ENCODE results near the gene SEL1L2. TPM values are rescaled to one million over a fixed set of nuclear protein-coding genes. Genes with fewer than 3 reads are reported as not detected.

SEL1L2 gene
- total RNA-seq, 1 experiment from 2014 or later = not detected

DNA sequence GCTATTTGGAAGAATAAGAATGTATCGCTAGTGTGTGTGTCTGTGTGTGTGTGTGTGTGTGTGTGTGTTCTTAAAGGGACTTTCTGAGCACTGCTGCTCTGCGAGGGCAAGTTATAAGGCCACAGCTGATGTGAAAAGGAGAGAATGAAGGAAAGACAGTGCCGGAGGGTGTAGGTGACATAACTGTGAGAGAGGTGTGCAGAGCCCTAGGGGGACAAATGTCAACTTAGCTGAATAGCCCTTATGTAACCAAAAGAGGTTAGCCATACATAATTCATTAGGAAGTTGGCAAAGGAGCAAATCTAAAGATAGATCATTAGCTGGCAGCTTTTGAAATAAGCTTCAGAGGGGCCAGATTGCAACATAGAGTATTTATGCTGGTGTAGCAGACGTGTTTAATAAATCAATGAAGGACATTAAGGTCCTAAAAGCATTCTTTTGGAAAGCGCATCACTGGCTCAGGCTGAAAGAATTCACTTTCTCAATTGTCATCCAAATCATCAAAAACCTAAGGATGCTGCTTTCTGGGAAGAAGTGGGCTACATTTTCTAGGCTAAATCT, 124.5 kb downstream of the SEL1L2 start:
- no peak for DNase-seq (ENCODE audit: low read depth)

DNA sequence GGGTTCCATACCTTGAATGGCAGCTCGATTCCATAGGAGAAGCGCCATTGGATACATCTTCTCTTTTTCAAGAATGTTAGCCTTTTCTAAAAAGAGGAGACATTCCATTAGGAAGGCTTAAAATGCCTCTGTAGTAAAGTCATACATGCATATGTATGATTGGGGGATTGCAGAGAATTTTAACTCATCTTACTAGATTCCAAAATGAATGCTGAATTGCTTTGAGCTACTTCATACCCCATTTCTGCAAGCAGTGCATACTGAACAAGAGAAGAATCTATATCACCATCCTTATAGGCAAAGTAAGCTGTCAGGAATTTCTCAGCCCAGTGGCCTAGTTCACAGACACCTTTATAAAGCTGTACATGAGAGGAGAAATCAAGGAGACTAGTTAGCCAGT, 125.3 kb downstream of the SEL1L2 start:
- no peak for DNase-seq (ENCODE audit: low read depth)

DNA sequence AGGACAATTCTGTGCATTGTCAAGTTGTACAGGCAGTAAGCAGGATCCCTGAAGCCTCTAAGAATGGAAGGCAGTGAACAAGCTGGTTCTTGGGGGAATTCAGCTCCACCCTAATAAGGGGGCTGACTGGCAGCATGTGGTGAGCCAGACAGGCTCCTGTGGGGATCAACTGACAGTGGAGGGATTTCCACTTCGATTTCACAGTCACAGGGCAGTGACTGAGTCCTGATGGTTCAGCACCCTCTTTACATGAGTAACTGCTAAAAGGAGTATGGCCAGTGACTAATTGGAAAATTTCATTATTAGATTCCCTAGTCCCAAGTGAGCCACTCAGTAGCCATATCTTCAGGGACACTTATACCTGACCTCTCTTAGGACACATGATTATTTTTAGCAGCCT, 127.2 kb downstream of the SEL1L2 start:
- no peak for DNase-seq (ENCODE audit: low read depth)

DNA sequence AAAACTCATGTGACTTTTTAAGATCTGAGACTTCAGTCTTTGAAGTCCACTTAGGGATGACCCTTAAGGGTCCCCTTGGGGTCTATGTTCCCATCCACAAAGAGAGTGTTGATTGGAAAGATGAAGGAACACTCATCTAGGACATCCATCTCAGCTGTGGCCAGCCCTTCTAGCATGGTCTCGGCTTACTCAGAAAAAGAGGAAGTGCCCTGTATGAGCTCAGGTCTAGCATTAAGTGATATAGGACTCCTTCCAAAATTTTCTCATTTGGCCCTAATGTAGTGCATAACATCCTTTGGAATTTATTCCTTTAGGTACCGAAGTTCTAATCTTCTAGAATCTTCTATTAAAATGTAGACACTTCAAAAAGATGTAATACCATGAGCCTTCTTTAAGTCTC, 128.2 kb downstream of the SEL1L2 start:
- no peak for DNase-seq (ENCODE audit: low read depth)

DNA sequence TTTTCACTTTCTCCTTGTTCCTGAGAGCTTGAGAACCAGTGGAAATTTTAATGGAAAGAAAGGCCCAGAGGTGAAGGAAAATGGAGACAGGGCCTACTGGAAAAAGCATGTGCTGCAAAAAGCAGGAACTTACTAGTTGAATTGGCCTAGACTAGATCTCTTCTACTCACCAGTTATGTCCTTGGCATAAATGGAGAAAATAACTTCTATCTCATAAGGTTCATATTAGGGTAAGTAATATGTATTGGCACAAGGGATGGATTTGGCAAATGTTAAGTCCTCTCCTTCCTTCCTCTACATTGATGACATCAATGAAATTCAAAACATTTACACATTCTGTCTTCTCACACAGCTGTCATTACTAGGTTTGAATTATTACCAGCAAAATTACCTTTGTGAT, 131.5 kb downstream of the SEL1L2 start:
- no peak for DNase-seq (ENCODE audit: low read depth)

DNA sequence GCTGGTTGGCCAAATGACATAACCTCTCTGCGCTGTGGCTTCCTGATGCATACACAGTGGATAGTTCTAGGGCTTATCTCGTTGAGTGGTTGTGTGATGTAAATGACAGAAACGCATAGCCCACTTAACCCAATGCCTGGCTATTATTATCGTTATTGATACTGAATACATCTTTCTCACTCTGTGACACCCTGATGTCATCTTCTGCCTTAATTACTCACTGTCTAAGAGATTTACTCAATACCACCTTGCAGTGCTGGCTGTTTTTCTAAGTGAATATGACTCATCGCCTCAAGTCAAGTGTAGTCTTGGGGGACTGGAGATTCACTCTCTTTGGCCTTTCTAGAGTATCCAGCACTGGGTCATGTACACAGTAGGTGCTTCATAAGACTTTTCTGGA, 132.0 kb downstream of the SEL1L2 start:
- peak; percentile 11 for DNase-seq (ENCODE audit: low read depth)

DNA sequence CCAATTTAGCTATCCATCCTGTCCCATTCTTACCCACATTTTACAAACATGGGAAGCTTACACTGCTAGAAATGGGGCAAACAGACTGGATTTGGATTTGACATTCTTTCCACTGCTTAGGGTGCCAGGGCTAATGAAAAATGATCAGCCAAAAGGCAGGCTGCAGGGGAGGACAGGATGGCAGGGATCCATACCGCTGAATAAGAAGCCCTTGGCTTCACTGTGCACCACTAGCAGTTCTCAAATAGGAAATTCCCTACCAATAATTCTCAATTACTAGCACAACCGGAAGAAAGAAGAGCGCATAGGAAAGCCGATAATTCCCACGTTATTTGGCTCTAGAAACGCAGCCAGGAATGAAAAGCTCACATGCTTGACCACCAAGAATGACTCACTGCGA, 132.5 kb downstream of the SEL1L2 start:
- DNase-seq (ENCODE audit: low read depth) = no peak

DNA sequence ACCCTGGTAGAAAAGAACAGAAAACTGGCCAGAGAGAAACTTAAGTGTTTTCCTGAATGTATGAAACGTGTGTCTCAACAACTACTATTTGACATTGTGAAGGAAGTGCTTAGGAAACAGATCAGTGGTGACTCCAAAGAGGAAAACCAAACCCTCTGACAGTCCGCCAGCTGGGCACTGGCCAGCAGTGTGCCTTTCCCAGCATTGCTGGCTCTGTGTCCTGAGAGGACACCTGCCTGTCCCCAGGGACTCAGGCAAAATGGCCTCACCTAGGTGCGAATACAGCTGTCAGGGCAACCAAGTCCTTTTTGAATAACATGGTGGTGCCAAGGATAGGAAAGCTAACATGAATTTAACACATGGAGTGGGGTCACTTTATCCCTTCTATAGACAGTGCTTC, 133.1 kb downstream of the SEL1L2 start:
- peak; percentile 7 for DNase-seq (ENCODE audit: low read depth)

DNA sequence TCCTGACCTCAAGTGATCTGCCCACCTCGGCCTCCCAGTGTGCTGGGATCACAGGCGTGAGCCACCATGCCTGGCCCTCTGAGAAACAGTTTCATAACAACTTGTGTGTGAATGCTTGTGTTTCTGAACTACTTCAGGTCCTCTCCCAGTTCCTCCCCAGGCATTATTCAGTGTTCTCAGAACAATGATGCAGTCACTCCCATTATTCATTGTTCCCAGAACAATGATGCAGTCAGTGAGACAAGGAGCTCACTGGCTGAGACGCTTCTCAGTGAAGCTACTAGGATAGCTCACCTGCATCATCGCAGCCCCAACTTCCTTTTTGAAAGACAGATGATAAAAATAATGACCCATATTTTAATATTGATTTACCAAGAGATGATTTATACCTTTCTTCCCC, 134.1 kb downstream of the SEL1L2 start:
- peak; percentile 43 for DNase-seq (ENCODE audit: low read depth)

DNA sequence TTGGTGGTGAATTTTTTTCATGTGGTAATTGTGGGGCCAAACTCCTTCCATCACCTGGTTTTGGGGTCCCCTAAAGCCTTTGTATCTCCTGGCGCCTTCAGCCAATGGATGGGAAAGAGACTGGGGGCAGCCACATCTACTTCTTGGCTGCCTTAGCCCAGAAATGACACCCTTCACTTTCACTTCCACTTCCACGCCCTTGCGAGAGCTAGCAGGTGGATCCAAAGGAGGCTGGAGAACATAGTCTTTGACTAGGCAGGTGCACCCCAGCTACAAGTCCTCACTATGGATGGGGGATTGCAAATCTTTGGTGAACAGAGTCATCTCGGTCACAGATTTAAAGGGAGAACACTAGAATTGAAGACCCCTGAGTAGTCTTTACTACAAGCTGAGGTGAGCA, 134.8 kb downstream of the SEL1L2 start:
- DNase-seq (ENCODE audit: low read depth) = no peak

DNA sequence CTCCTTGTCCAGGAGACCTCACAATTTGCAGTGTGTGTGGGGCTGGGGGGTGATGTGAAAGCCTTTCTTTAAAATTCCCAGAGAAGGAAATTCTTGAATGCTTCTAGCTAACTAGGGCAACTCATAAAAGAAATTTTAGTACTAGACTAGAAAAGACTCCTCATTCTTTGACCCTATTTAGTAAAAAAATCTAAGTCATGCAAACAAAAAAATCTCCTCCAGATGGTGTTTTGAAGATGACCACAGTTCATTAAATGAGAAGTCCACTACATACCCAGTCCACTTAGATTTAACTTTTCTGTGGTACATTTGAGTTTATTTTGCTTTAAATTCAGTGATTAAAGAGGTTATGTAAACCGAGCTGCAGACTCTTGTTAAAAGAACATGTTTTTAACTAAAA, 138.1 kb downstream of the SEL1L2 start:
- DNase-seq (ENCODE audit: low read depth) = no peak

DNA sequence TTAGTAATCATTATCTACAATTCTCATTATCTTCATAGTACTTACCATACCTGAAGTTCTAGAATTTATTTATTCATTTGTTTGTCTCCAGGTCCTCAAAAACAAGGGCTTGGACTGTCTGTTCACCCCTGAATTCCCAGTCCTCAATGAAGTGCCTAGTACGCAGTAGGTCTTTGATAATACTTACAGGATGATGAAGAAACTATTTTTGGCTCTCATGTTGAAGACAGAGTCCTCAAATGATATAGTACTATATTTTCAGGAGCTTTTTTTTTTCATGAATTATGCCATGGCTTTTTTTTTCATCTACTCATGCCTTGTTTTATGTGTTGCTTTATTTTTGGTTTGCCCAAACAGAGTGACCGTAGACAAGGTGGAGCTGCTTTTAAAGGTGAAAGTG, 139.1 kb downstream of the SEL1L2 start:
- no peak for DNase-seq (ENCODE audit: low read depth)

DNA sequence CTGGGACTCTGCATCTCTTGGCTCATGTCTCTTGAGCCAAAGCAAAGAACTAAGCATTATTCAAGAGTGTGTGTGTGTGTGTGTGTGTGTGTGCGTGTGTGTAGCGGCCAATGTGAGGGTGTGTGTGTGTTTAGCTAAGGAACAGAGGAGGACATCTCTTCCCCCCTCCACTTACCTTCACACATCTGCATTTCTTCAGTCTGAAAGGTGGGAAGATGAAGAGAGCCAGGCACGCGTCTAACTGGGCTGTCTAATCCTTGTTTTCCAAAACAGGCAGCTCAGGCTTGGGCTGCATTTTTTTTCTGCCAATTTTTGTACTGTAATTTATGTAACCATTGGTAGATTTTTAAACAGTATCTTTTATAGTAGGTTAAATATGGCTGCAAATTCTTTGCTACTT, 146.1 kb downstream of the SEL1L2 start:
- DNase-seq (ENCODE audit: low read depth) = no peak

DNA sequence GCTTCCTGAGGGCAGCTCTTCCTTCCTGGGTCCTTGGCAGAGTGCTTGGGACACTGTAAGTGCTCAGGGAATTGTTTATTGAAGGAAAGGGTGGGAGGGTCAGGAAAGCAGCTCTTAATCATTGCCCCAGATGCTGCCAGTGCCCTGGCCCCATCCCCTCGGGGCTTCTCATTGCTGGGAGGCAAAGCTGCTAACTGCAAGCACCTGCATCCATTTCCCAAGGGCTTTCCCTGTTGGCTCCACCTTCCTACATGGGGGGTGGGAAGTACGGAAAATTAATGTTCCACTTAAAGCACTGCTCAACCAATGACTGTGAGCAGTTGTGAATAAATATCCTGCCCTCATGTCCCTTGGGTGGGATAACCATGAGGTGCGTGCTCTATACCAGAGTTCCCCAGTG, 149.2 kb downstream of the SEL1L2 start:
- no peak for DNase-seq (ENCODE audit: low read depth)

DNA sequence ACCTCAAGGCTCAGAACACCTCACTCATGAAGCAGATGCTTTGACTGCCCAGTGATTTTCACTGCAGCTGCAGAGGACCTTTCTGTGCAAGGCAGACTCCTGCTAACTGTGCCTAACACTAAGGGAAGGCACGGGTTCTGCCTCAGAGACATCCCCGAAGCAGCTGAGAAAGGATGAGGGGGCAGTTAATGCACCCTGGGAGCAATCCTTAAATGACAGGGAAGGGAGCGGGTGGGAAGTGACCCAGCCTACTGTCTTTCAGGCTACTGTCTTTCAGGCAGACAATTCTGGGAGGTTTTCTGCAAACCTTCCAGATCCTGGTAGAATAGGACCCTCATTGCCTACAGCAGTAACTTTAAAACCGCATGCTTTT, 150.3 kb downstream of the SEL1L2 start:
- DNase-seq (ENCODE audit: low read depth) = no peak

DNA sequence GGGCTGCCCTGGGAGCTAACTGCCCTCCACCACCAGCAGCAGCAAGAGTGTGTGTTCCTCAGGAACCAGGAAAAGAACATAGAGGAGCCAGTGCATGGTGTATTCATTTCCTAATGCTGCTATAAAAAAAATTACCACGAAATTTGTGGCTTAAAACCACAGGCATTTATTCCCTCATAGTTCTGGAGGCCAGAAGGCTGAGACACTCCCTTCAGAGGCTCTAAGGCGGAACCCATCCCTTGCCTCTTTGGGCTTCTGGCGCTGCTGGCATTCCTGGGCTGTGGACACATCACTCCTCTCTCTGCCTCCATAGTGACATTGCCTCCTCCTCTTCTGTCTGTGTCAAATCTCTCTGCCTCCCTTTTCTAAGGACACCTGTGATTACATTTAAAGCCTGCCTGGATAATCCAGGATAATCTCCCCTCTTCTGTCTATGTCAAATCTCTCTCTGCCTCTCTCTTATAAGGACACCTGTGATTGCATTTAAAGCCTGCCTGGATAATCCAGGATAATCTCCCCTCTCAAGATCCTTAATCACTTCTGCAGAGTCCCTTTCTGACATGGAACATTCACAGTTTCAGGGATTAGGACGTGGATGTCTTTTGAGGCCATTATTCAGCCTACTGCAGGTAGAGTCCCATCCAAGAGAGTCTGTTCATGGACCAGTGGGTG, 150.9 kb downstream of the SEL1L2 start:
- DNase-seq (ENCODE audit: low read depth) = peak; percentile 80

DNA sequence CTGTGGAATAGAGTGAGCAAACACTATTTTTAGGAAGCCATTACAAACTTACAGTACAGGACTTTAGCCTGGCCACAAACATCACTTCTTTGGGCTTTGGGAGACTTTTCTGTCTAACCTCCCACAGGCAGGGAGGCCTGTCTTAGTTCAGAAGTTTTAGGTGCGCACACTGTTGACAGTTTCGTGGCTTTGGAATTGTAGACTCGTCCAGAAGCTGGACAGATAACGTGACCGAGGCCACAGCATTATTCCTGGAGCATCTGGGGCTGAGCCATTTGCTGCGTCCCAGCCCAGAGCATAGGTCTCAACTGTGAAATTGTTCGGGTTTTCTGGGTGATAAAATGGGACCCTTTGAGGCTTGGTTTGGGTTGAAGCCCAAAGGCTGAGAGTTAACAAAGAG, 151.8 kb downstream of the SEL1L2 start:
- DNase-seq (ENCODE audit: low read depth) = no peak

DNA sequence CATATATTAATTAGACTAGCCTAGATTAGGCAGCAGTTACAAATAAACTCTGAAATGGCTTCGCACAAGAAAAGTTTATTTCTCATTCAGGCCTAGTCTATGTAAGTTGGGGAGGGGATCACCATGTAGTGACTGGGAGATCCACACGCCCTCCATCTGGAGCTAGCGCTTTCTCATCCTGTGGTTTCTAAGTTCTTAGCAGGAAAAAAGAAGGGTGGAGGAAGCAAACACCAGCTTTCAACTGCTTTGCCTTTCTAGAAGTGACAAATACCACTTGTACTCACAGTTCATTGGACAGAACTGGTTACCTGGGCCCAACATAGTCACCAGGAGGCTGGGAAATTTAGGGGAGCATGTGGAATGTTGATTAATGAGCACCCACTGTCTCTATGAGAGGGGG, 158.9 kb downstream of the SEL1L2 start:
- DNase-seq (ENCODE audit: low read depth) = no peak

DNA sequence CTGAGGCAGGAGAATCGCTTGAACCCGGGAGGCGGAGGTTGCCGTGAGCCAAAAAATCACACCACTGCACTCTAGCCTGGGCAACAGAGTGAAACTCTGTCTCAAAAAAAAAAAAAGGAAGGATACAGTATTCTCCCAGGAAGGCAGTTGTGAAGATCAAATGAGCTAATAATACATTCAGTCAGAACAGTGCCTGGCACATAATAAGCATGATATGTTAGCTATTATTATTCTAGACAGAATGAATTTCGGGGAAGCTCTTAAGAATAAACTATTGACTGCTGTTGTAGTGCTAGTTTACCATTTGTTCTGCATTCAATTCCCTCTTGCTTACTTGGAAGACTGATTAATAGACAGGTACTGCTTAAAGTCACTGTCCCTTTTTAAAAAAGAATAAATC, 164.9 kb downstream of the SEL1L2 start:
- no peak for DNase-seq (ENCODE audit: low read depth)

DNA sequence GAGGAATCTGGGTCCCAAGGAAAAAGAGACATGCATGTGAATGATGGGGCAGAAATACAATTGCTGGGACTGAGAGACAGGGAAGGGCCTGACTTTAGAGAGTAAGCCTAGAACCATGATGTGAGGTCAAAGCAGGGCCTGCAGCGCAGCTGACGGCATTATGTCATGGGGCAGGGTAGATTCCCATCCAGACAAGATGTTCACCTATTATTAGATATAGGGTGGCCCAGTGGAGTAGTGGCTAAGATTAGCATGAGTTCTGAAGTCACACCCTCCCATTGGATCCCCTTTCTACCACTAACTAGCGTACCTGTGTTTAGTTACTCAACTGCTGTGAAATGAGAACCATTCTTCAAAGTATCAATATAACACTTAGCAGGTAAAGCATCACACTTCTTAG, 166.0 kb downstream of the SEL1L2 start:
- no peak for DNase-seq (ENCODE audit: low read depth)

DNA sequence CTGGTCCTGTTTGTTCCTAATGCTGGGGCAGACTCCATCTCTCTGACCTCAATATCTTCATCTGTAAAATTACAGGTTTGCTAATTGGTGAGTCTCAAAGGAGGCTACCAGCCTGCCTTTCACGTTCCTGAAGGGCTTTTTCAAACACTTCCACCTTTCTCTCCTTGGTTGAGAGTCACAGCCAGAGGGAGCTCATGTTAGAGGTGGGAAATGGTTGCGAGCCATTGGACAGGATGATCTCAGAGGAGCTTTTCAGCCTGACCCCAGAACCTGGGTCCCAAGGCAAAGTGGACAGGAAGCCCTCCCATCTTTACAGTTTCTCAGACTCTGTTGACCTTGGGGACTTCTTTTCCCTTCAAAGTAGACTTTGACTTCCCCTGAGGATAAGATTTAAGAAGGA, 168.0 kb downstream of the SEL1L2 start:
- no peak for DNase-seq (ENCODE audit: low read depth)

DNA sequence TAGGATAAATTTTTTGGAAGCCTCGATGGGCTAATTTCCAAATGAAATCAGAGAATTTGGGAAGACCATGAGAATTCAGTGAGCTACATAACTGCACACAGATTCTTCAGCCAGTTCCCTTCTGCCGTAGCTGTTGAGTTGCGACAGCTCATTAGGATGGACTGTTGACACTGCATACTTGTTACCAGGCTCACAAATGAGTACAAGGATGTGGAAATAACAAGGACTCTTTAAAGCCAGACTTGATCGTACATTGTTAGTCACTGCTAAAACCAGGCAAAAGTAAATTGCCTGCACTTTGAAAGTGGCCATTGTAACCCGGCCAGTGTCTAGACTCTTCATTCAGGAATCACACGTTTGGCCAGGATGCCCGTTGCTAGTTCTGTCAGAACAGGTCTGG, 168.5 kb downstream of the SEL1L2 start:
- no peak for DNase-seq (ENCODE audit: low read depth)

DNA sequence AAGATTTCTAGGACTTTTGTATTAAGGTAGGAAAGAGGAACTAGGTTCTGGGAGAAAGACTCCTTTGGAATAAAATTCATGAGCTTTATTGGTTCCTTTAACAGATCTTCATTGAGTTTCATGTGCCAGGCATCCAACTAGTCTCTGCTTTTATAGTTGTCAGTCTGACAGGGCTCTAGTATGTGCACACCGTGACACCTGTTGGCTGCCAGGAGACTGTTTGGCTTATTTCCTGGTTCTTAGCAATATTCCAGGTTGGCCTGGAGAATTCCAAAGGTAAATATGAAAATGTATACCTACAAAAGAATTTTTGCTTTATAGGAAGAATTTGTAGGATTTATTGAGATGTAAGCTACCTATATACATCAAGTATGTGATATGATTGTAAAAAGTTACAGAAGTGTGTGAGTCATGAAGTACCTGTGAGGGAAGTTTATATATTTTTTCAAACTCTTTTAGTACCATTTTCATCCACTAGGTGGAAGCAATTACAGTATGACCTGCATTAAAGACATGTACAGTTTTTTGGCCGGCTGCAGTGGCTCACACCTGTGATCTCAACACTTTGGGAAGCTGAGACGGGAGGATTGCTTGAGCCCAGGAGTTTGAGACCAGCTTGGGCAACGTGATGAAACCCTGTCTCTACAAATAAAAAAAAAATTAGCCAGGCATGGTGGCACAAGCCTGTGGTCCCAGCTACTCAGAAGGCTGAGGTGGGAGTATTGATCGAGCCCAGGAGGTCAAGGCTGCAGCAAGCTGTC, 170.3 kb downstream of the SEL1L2 start:
- DNase-seq (ENCODE audit: low read depth) = peak; percentile 69

Measured in HT1080 (cell line).